Measurements from ENCODE around the gene CR1L. TPM values are rescaled to one million over a fixed set of nuclear protein-coding genes. Genes with fewer than 3 reads are reported as not detected.
A peak's percentile ranks its signal among the peaks of the same experiment; 100 is the strongest.
"Not testable (repeated sequence)": the region's sequence is repeated elsewhere in the genome, so short reads cannot be mapped to it uniquely, and the experiment has no call there.

Gene CR1L
- total RNA-seq, 2 experiments from 2014 or later, result not detected

DNA sequence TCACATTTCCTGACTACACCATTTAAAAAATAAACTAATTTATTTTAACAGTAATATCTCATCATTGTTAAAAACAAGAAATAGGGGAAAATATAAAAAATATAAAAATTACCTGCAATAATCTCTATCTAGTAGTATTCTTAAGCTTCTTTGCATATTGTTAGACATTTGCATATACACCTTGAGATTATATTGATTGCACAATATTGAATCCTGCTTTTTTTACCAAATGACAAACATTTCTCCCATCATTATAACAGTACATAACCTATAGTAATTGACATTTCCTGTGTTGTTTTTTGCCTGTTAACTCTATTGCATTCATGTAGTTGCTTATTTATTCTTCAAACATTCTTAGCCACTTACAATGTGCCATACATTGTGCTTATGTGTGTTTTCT is 11.7 kb upstream of the CR1L start:
- no peaks in the 10 kb centered on the region for H3K4me1 Mint-ChIP-seq (ENCODE audit: low read depth)
- CTCF ChIA-PET, result no interaction called here
- intact Hi-C loops (cut with micrococcal nuclease), result no loop called here
- H3K36me3 Mint-ChIP-seq (ENCODE audit: low read depth), result no peaks in the 10 kb centered on the region
- H3K27me3 Mint-ChIP-seq (ENCODE audit: low read depth), result no peaks in the 10 kb centered on the region
- H3K27ac Mint-ChIP-seq, result no peak overlapping the region
- no peaks in the 10 kb centered on the region for H3K9me3 Mint-ChIP-seq
- H3K4me3 Mint-ChIP-seq, result no peak overlapping the region
- no peak for DNase-seq

GRCh38 chr1:207633699-207634289 is 11.1 kb upstream of the CR1L start:
- H3K36me3 Mint-ChIP-seq (ENCODE audit: low read depth); H3K4me1 Mint-ChIP-seq (ENCODE audit: low read depth); intact Hi-C loops (cut with micrococcal nuclease); H3K27me3 Mint-ChIP-seq (ENCODE audit: low read depth); H3K4me3 Mint-ChIP-seq; DNase-seq; H3K27ac Mint-ChIP-seq; H3K9me3 Mint-ChIP-seq: not testable (repeated sequence)
- CTCF ChIA-PET, result interaction anchor here (1.2 kb wide), 1 partner anchor 23 kb away, joined by 3 read pairs; no protein-coding TSS in a partner anchor

DNA sequence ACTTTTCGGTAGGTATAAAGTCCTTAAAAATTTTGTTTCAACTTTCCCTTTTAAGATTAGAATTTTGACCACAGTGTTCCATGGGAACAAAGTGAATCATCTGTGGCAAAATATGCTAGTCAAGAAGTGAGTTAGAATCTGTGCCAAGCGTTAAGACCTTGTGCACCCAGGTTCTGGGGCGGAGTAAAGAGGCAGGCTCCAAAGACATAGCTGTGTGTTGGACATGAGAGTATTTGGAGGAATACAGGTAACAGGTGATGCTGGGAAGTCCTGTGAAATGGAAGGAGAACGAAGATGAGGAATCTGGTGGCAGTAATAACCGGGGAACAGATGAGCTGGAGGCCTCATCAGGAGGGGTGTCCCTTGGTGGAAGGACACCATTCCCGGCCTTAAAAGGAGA is 10.6 kb upstream of the CR1L start:
- H3K4me1 Mint-ChIP-seq (ENCODE audit: low read depth); intact Hi-C loops (cut with micrococcal nuclease); H3K36me3 Mint-ChIP-seq (ENCODE audit: low read depth); H3K27ac Mint-ChIP-seq; H3K9me3 Mint-ChIP-seq; DNase-seq; H3K4me3 Mint-ChIP-seq; H3K27me3 Mint-ChIP-seq (ENCODE audit: low read depth): not testable (repeated sequence)
- CTCF ChIA-PET, result interaction anchor here (0.6 to 1.2 kb wide), 2 partner anchors 23 to 163 kb away, joined by 3 to 4 read pairs; no protein-coding TSS in a partner anchor

- H3K27me3 Mint-ChIP-seq (ENCODE audit: low read depth); CTCF ChIA-PET; H3K9me3 Mint-ChIP-seq; DNase-seq; H3K4me1 Mint-ChIP-seq (ENCODE audit: low read depth); H3K27ac Mint-ChIP-seq; intact Hi-C loops (cut with micrococcal nuclease); H3K36me3 Mint-ChIP-seq (ENCODE audit: low read depth); H3K4me3 Mint-ChIP-seq: not testable (repeated sequence)
These were observed 9.3 kb upstream of the CR1L start for GRCh38 chr1:207635569-207636186.

GRCh38 chr1:207638487-207639145 is 6.3 kb upstream of the CR1L start:
- H3K36me3 Mint-ChIP-seq (ENCODE audit: low read depth); H3K4me1 Mint-ChIP-seq (ENCODE audit: low read depth); DNase-seq; H3K4me3 Mint-ChIP-seq; CTCF ChIA-PET; H3K27ac Mint-ChIP-seq; H3K9me3 Mint-ChIP-seq; intact Hi-C loops (cut with micrococcal nuclease): not testable (repeated sequence)
- peaks cover 11% of the 10 kb centered on the region for H3K27me3 Mint-ChIP-seq (ENCODE audit: low read depth)

GRCh38 chr1:207639362-207639761 is 5.6 kb upstream of the CR1L start:
- intact Hi-C loops (cut with micrococcal nuclease); H3K27ac Mint-ChIP-seq; DNase-seq; CTCF ChIA-PET; H3K4me1 Mint-ChIP-seq (ENCODE audit: low read depth); H3K36me3 Mint-ChIP-seq (ENCODE audit: low read depth); H3K9me3 Mint-ChIP-seq; H3K4me3 Mint-ChIP-seq: not testable (repeated sequence)
- peaks cover 15% of the 10 kb centered on the region for H3K27me3 Mint-ChIP-seq (ENCODE audit: low read depth)

GRCh38 chr1:207644166-207644851 is 624 bp upstream of the CR1L start:
- CTCF ChIA-PET, result no interaction called here
- Mint-ChIP-seq H3K36me3 (ENCODE audit: low read depth) (no peaks in the 10 kb centered on the region), H3K4me3 (peak overlapping the region; percentile 72), H3K9me3 (no peaks in the 10 kb centered on the region), H3K27me3 (ENCODE audit: low read depth) (peaks cover 18% of the 10 kb centered on the region), H3K27ac (no peak overlapping the region), H3K4me1 (ENCODE audit: low read depth) (peaks cover 7% of the 10 kb centered on the region)
- DNase-seq, result no peak
- intact Hi-C loops (cut with micrococcal nuclease), result no loop called here

DNA sequence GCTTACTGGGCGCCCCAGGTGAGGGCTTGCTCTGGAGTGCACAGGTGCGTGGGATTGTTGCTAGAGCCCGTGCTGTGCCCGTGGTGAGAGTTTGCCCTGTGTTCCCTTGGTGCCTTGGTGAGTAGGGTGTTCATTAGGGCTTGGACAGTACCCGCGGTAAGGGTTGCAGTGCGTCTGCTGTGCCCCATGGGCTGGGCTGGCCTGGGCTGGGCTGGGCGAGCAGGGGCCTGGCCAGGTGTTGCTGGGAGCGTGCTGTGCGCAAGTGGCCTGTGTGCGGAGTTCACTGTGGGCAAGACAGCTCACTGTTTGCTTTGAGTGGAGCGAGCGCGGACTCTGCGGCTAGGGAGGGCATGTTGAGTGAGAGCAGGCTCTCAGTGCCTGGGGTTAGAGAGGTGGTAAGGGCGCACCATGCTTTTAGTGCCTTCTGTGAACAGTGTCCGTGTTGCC is 725 bp downstream of the CR1L start:
- Mint-ChIP-seq H3K36me3 (ENCODE audit: low read depth) (no peaks in the 10 kb centered on the region), H3K4me1 (ENCODE audit: low read depth) (peaks cover 10% of the 10 kb centered on the region), H3K9me3 (no peaks in the 10 kb centered on the region), H3K27me3 (ENCODE audit: low read depth) (peaks cover 16% of the 10 kb centered on the region), H3K27ac (no peak overlapping the region), H3K4me3 (no peak overlapping the region)
- intact Hi-C loops (cut with micrococcal nuclease), result no loop called here
- CTCF ChIA-PET, result interaction anchor here (0.7 kb wide), 1 partner anchor 228 kb away, joined by 3 read pairs; no protein-coding TSS in a partner anchor
- no peak for DNase-seq

DNA sequence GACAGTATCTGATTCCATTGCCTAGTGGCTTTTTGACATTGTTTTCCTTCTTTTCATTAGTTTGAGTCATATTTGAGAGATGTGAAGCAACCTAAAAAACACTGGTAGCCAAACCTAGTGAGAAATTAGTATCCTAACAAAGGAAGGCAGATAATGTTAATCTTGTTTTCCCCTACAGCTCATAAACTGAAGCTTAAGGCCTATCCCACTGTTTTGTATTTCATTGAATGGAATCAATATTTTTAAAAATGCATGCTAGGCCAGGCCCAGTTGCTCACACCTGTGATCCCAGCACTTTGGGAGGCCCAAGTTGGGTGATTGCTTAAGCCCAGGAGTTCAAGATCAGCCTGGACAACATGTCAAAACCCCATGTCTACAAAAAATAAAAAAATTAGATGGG is 1.2 kb downstream of the CR1L start:
- Mint-ChIP-seq H3K4me3 (no peak overlapping the region), H3K9me3 (no peaks in the 10 kb centered on the region), H3K27me3 (ENCODE audit: low read depth) (peaks cover 16% of the 10 kb centered on the region), H3K27ac (no peak overlapping the region), H3K36me3 (ENCODE audit: low read depth) (no peaks in the 10 kb centered on the region), H3K4me1 (ENCODE audit: low read depth) (peaks cover 10% of the 10 kb centered on the region)
- no peak for DNase-seq
- intact Hi-C loops (cut with micrococcal nuclease), result no loop called here
- CTCF ChIA-PET, result interaction anchor here (0.7 kb wide), 1 partner anchor 228 kb away, joined by 3 read pairs; no protein-coding TSS in a partner anchor

DNA sequence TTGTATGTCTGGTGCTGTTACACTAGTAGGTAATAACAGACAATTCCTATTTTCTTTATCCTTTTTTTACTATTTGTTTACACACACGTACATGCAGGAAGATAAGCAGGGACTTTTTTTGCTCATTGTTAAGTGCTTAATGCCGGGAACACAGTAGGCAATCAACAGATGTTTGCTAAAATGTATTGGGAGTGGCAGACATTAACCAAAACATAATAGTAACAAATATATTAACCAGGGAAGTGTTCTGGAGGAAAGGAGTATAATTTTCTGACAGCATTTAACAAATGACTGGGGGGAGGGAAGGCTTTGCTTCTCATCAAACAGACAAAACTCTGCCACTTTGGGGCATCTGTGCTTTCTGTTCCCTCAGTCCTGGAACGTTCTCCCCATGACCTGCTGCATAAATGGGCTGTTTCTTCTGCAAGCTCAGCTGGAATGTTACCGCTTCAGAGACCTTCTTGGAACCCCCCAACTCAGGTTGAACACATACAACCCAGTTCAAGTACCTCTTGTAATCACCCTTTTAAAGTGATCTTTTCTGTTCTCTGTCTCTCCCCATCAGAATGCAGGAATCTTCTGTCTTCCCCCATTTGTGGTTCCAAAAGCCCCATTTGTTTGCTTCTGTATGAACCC is 2.1 kb downstream of the CR1L start:
- Mint-ChIP-seq H3K27ac (no peak overlapping the region), H3K36me3 (ENCODE audit: low read depth) (no peaks in the 10 kb centered on the region), H3K4me1 (ENCODE audit: low read depth) (peaks cover 10% of the 10 kb centered on the region), H3K9me3 (no peaks in the 10 kb centered on the region), H3K27me3 (ENCODE audit: low read depth) (peaks cover 16% of the 10 kb centered on the region), H3K4me3 (no peak overlapping the region)
- CTCF ChIA-PET, result interaction anchor here (0.6 kb wide), 1 partner anchor 150 kb away, joined by 3 read pairs; no protein-coding TSS in a partner anchor
- intact Hi-C loops (cut with micrococcal nuclease), result no loop called here
- no peak for DNase-seq

GRCh38 chr1:207647671-207648333 is 2.9 kb downstream of the CR1L start:
- no peaks in the 10 kb centered on the region for H3K36me3 Mint-ChIP-seq (ENCODE audit: low read depth)
- CTCF ChIA-PET, result interaction anchor here (0.6 to 1.3 kb wide), 3 partner anchors 28 to 150 kb away, joined by 3 to 4 read pairs (median 3); no protein-coding TSS in a partner anchor

More at GRCh38 chr1:207647671-207648333, 2.9 kb downstream of the CR1L start:
- intact Hi-C loops (cut with micrococcal nuclease), result no loop called here
- H3K27ac Mint-ChIP-seq, result no peak overlapping the region
- H3K4me3 Mint-ChIP-seq, result no peak overlapping the region
- H3K27me3 Mint-ChIP-seq (ENCODE audit: low read depth), result peaks cover 9% of the 10 kb centered on the region
- H3K4me1 Mint-ChIP-seq (ENCODE audit: low read depth), result peaks cover 10% of the 10 kb centered on the region
- no peak for DNase-seq
- no peaks in the 10 kb centered on the region for H3K9me3 Mint-ChIP-seq

Measured in activated naive CD4-positive, alpha-beta T cell treated with anti-CD3 and anti-CD28 coated beads for 36 hours (primary cell).